Endothelial cell of umbilical vein (primary cell): ENCODE results near the gene CHURC1.

Source experiments
- CTCF ChIP-seq, 2 donors: IDR thresholded peaks; 1 replicate in 1 of 2; 2 replicates in 1 of 2; pipeline ENCODE4 v1.5.1; 2011; ENCODE audit warnings: low read length in 2 of 2, mild to moderate bottlenecking in 2 of 2, moderate library complexity in 2 of 2, control low read depth in 1 of 2, inconsistent platforms in 1 of 2, low read depth in 1 of 2; ENCODE audit not compliant: insufficient read depth in 1 of 2; ENCODE audit errors: extremely low read depth in 1 of 2
- FOS ChIP-seq: IDR thresholded peaks from 2 replicates; pipeline ENCODE4 v1.6.1; 2011; ENCODE audit warnings: mild to moderate bottlenecking, low read length, moderate library complexity, borderline replicate concordance; ENCODE audit not compliant: insufficient read depth
- GATA2 ChIP-seq: IDR thresholded peaks from 2 replicates; pipeline ENCODE4 v1.7.0; 2011; ENCODE audit warnings: low read depth, mild to moderate bottlenecking, moderate library complexity, mixed read lengths, low read length; ENCODE audit not compliant: insufficient read length, insufficient read depth
- JUN ChIP-seq: IDR thresholded peaks from 2 replicates; pipeline ENCODE4 v1.6.1; 2011; ENCODE audit warnings: borderline replicate concordance, low read depth; ENCODE audit not compliant: insufficient read length, insufficient read depth
- POLR2A ChIP-seq: IDR thresholded peaks from 2 replicates; pipeline ENCODE4 v1.6.1; 2012; ENCODE audit warnings: low read depth, mild to moderate bottlenecking, control low read depth, low read length
- POLR2AphosphoS5 ChIP-seq: IDR thresholded peaks from 2 replicates; pipeline ENCODE4 v1.6.1; 2012; ENCODE audit warnings: low read depth, mild to moderate bottlenecking, control low read depth, low read length, moderate library complexity; ENCODE audit not compliant: insufficient read depth

- TF ChIP-seq CTCF (IDR thresholded peaks at IDR 0.05; ENCODE audit: extremely low read depth in 1 of 2, insufficient read depth in 1 of 2, low read depth in 1 of 2, low read length in 2 of 2), result no peak
- no peak for TF ChIP-seq JUN
- no peak for TF ChIP-seq GATA2
- no peak for TF ChIP-seq POLR2AphosphoS5
- no peak for TF ChIP-seq POLR2A
- TF ChIP-seq FOS, result no peak
These were observed 38.5 kb downstream of the CHURC1 start for GRCh38 chr14:64952598-64953309.
